Duodenal mucosa (tissue), 2 donors: ENCODE data around the gene CORO7.

Experiments used
- H3K27ac ChIP-seq: one replicate; pipeline ENCODE4 v1.7.0; 2013; ENCODE audit warnings: low read depth, low read length
- H3K27me3 ChIP-seq, 2 donors: one replicate each; pipeline ENCODE4 v1.7.0; 2013; ENCODE audit warnings: low read length in 2 of 2, control low read depth in 1 of 2; ENCODE audit not compliant: insufficient read depth in 2 of 2, control insufficient read depth in 1 of 2
- H3K36me3 ChIP-seq, 2 donors: one replicate each; pipeline ENCODE4 v1.7.0; 2013; ENCODE audit warnings: low read length in 2 of 2, control low read depth in 1 of 2; ENCODE audit not compliant: insufficient read depth in 2 of 2, control insufficient read depth in 1 of 2
- H3K4me1 ChIP-seq, 2 donors: one replicate each; pipeline ENCODE4 v1.7.0; 2013; ENCODE audit warnings: low read length in 2 of 2, control low read depth in 1 of 2; ENCODE audit not compliant: insufficient read depth in 2 of 2, control insufficient read depth in 1 of 2
- H3K4me3 ChIP-seq, 2 donors: one replicate each; pipeline ENCODE4 v1.7.0; 2013; ENCODE audit warnings: low read length in 2 of 2, low read depth in 1 of 2
- H3K9ac ChIP-seq, 2 donors: one replicate each; pipeline ENCODE4 v1.7.0; 2013; ENCODE audit warnings: low read length in 2 of 2, low read depth in 1 of 2
- H3K9me3 ChIP-seq, 2 donors: one replicate each; pipeline ENCODE4 v1.7.0; 2013; ENCODE audit warnings: low read length in 2 of 2, control low read depth in 1 of 2; ENCODE audit not compliant: control insufficient read depth in 1 of 2

The CORO7 gene

DNA sequence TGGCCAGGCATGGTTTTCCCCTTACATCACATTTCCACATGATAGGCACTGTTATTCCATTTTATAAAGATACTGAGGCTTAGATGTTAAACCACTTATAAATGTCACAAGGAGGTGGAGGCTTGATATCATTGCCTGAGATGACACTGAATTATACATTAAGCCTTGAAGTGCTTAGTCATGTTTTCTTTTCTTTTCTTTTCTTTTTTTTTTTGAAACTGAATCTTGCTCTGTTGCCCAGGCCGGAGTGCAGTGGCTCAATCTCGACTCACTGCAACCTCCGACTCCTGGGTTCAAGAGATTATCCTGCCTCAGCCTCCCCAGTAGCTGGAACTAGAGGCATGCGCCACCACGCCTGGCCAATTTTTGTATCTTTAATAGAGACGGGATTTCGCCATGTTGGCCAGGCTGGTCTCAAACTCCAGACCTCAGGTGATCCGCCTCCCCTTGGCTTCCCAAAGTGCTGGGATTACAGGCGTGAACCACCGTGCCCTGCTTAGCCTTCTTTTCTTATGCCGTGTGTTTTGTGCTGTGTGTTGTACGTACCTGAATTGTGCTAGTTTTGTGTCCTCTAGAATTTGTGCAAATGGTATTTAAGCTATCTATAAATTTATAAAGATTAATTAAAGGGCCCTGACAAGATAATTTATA lies 10.5 kb upstream of the CORO7 start:
- H3K9me3 ChIP-seq, result no peaks in the 10 kb centered on the region
- H3K9ac ChIP-seq, result peak overlapping the region; percentile 94 to 98
- no peaks in the 10 kb centered on the region for H3K27me3 ChIP-seq
- no peak overlapping the region for H3K27ac ChIP-seq
- peaks cover 3 to 9% of the 10 kb centered on the region in 2 donors for H3K36me3 ChIP-seq
- H3K4me3 ChIP-seq, result peak overlapping the region; percentile 96 to 99
- peaks cover 11 to 22% of the 10 kb centered on the region in 2 donors for H3K4me1 ChIP-seq

DNA sequence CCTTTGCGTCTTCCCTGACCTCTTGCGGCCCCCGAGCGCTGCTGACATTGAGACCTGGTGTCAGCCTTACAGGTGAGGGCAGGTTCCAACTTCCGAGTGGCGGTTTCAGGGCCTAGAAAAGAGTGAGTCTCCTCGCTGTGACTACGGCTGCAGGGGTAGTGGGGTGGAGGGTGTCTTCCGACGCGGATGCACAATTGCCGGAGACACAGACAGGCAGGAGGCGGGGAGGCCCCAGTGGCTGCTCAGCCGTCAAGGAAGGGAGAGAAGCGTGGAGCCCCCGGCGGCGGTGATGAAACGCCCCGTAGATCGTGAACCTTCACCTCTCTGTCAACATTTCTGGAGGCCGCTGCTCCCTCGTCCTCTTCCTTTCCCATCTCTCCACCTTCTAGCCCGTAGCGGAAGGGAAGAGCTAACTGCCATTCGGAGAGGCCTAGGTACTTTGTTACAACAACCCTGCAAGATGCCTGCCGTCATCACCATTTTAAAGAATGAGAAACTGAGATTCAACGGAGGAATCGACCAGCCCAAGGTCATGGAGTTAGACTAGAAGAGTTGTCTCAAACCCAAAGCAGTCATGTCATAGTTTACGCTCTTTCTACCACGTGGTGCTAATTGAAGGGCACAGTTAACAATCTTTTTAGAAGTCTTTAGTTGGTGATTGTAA lies 9.8 kb upstream of the CORO7 start:
- no peaks in the 10 kb centered on the region for H3K27me3 ChIP-seq
- peaks cover 11 to 22% of the 10 kb centered on the region in 2 donors for H3K4me1 ChIP-seq
- H3K27ac ChIP-seq, result peak overlapping the region; percentile 99

DNA sequence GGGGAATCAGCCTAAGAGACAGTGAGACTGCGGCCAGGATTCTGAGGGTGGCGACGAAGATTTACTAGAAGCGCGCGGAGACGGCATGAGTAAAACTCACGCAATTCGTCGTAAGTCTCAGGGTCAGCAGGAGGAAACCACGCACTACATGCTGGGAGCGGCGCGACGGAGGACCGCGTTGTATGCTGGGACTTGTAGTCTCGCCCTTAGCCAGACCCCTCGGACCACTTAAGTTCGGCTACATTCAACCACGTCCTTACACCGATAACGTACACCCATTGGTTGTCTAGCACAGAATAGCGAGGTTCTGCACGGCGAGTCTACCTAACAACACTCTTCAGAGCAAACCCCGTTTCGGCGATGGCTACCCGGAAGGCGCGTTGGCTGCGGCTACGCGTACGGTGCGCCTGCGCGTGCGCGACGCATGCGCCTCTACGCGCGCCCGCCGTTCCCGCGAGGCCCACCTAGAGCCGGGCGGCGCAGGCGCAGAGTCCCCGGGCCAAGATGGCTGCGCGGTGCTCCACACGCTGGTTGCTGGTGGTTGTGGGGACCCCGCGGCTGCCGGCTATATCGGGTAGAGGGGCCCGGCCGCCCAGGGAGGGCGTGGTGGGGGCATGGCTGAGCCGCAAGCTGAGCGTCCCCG lies 9.1 kb upstream of the CORO7 start, which contains the start of gene DNAJA3:
TSS of gene DNAJA3 (plus strand) at position 491 of the 643 bp plus-strand sequence. CDS start at position 505, 14 bp downstream.
- Histone ChIP-seq H3K9me3 (no peaks in the 10 kb centered on the region), H3K4me1 (peaks cover 15 to 26% of the 10 kb centered on the region in 2 donors), H3K36me3 (peaks cover 3 to 6% of the 10 kb centered on the region in 2 donors), H3K27me3 (no peaks in the 10 kb centered on the region), H3K9ac (peak within 1 kb of the TSS; percentile 94 to 98), H3K4me3 (peak within 1 kb of the TSS; percentile 96 to 99), H3K27ac (peak within 1 kb of the TSS; percentile 99)

More for the DNA sequence above, 9.8 kb upstream of the CORO7 start:
- H3K4me3 ChIP-seq, result peak overlapping the region; percentile 96 to 99
- H3K9me3 ChIP-seq, result no peaks in the 10 kb centered on the region
- peaks cover 3 to 6% of the 10 kb centered on the region in 2 donors for H3K36me3 ChIP-seq
- H3K9ac ChIP-seq, result peak overlapping the region; percentile 94 to 98

DNA sequence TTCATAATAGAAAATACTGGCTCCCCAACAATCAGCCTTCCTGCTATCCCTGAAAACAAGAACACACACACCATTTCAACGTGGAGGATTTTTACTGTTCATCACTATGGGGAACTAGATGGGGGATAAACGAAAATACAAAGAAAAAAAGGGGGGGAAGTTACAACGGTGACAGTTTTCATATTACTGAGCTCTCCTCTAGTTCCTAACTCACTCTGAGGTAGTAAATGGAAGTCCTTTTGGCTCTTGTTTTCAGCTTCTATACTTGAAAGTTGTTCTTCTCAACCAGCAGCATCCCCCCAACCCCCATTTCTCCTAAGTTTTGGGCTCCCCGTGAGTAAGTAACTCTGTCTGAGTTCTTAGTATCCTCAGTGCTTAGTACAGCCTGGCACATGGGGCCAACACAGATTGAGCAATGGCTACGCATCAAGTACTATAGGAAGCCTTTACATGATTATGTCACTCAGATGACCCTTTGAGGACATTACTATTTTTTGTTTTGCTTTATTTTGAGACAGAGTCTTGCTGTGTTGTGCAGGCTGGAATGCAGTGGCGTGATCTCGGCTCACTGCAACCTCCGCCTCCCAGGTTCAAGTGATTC lies 4.2 kb upstream of the CORO7 start:
- Histone ChIP-seq H3K4me3 (no peak overlapping the region), H3K27me3 (no peaks in the 10 kb centered on the region), H3K27ac (no peak overlapping the region), H3K36me3 (no peaks in the 10 kb centered on the region), H3K4me1 (peaks cover 15 to 26% of the 10 kb centered on the region in 2 donors), H3K9me3 (no peaks in the 10 kb centered on the region), H3K9ac (no peak overlapping the region)

DNA sequence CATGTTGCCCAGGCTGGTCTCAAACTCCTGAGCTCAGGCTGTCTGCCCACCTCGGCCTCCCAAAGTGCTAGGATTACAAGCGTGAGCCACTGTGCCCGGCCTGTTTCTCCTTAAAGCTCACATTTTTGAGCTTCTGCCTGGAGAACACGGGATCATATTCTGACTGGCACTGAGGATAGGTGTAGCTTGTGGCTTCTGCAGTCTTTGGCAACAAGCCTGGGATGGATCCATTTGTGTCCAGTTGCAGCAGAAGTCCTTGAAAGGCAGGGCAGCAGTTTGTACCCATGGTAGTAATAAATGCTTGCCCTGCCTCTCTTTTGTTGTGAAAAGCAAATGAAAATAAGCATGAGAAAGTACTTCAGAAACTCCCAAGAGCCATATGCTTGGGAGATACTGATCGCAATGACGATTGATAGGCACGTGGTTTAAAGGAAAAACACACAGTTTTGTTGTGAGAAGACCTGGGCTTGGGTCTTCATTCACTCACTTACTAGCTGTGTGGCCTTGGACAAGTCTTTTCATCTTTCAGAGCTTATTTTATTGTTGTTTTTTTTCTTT lies 3.1 kb upstream of the CORO7 start:
- H3K27ac ChIP-seq, result no peak overlapping the region
- H3K27me3 ChIP-seq, result no peaks in the 10 kb centered on the region
- H3K9ac ChIP-seq, result no peak overlapping the region
- no peaks in the 10 kb centered on the region for H3K9me3 ChIP-seq
- no peak overlapping the region for H3K4me3 ChIP-seq
- peaks cover 19 to 32% of the 10 kb centered on the region in 2 donors for H3K4me1 ChIP-seq
- no peaks in the 10 kb centered on the region for H3K36me3 ChIP-seq

DNA sequence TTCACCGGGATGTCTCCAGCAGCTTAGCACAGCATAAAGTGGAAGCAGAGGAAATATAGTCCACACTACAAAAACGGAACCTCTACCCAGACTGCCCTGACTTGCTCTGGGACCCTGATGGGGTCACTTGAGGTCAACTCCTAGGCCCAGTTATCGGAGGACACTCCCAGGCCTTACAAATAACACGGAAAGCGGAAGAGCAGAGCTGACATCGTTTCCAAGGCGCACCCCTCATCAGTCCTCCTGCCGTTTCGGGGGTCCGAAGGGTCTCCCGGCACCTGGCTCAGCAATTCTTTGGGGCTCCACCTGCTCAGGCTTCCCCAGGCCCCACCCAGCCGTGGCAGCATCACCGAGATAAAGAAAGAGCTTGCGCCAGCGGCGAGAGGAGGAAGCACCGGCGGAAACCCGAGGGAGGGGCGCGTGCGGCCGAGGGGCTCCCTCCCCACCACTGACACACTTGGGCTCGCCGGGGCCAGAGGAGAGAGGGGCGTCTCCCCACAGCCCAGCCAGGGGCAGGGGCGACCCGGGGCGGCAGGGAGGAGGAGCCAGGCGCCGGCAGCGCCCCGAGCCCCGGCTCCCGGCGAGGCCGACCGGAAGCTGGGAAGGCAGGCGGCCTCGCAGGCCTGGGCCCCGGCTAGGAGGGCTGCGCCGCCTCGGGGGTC lies 727 bp downstream of the CORO7 start:
- Histone ChIP-seq H3K4me1 (peaks cover 16 to 33% of the 10 kb centered on the region in 2 donors), H3K27ac (peak overlapping the region; percentile 84), H3K4me3 (peak overlapping the region; percentile 82 to 89), H3K9ac (peak overlapping the region; percentile 38 to 69), H3K27me3 (no peaks in the 10 kb centered on the region), H3K36me3 (peaks cover 13 to 24% of the 10 kb centered on the region in 2 donors), H3K9me3 (no peaks in the 10 kb centered on the region)

DNA sequence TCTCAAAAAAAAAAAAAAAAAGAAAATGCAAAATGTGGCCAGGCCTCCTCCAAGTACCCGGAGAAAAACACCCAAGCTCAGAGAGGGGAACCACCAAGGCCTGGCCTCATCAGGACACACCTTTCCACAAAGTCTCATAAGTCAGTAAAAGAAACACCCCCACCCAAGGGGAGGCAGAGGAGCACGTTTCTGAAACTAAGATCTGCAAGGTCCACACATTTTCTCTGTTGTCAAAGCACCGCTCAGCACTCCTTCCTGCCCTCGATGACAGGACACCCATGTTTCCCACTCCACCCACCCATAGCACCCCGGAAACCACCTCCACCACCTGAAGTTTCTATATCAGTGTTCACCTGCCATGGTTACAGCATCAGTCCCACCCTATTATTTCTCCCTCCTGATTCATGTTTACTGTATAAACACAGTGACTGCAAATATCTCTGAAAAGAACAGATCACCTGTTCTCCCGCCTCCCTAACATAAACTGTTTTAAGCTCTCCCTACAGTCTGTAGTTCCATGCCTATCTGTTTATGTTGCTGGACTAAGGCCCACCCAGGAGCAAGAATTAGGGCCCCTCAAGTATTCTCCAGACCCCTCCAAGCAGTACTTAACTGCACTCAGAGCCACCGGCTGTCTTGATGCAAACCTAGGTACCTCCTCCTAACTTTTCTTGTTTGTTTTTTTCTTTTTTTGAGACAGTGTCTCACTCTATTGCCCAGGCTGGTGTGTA lies 2.0 kb downstream of the CORO7 start:
- H3K9ac ChIP-seq, result no peak overlapping the region
- no peaks in the 10 kb centered on the region for H3K27me3 ChIP-seq
- H3K9me3 ChIP-seq, result no peaks in the 10 kb centered on the region
- H3K36me3 ChIP-seq, result peaks cover 13 to 37% of the 10 kb centered on the region in 2 donors
- H3K4me1 ChIP-seq, result peaks cover 7 to 21% of the 10 kb centered on the region in 2 donors
- no peak overlapping the region for H3K27ac ChIP-seq
- H3K4me3 ChIP-seq, result peak overlapping the region; percentile 82 to 89

DNA sequence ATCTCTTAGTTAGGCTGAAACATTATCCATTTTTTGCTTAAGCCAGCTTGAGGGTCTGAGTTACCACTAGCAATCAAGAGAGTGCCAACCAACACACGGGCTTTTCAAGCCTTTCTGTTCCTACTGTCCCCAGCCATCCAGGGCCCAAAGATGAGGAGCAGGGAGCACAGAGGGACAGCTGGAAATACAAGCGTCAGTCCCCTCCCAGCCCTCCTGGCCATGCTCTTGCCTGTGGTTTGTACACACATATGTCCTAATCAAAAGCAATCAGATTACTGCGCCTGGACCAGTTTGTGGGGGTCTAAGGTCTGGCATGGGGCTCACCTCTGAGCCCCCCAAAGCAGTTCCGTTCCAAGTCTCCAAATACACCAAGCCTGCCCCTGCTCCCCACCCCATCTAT lies 3.5 kb downstream of the CORO7 start:
- H3K4me1 ChIP-seq, result peaks cover 7 to 20% of the 10 kb centered on the region in 2 donors
- H3K27me3 ChIP-seq, result no peaks in the 10 kb centered on the region
- H3K36me3 ChIP-seq, result peaks cover 18 to 50% of the 10 kb centered on the region in 2 donors
- H3K4me3 ChIP-seq, result no peak overlapping the region
- no peaks in the 10 kb centered on the region for H3K9me3 ChIP-seq
- no peak overlapping the region for H3K9ac ChIP-seq
- H3K27ac ChIP-seq, result no peak overlapping the region

GRCh38 chr16:4412159-4412558 lies 4.2 kb downstream of the CORO7 start:
- Histone ChIP-seq H3K36me3 (peaks cover 24 to 57% of the 10 kb centered on the region in 2 donors), H3K27me3 (no peaks in the 10 kb centered on the region), H3K9ac (no peak overlapping the region), H3K9me3 (no peaks in the 10 kb centered on the region), H3K4me1 (peaks cover 7 to 20% of the 10 kb centered on the region in 2 donors), H3K4me3 (no peak overlapping the region), H3K27ac (no peak overlapping the region)
